MG63 (cell line): ENCODE results near the gene VPS41. TPM values are rescaled to one million over a fixed set of nuclear protein-coding genes. Genes with fewer than 3 reads are reported as not detected.
"Not testable (repeated sequence)": the region's sequence is repeated elsewhere in the genome, so short reads cannot be mapped to it uniquely, and the experiment has no call there.

Experiments
- DNase-seq: peaks from one replicate; pipeline ENCODE4 v3.0.0-alpha.2; 2020
- H3K27me3 ChIP-seq: fragments of 250-450 bp; sonication (Bioruptor Pico); 2 replicates; pipeline ENCODE4 v1.5.1; 2020; ENCODE audit warnings: mild to moderate bottlenecking, moderate library complexity
- H3K36me3 ChIP-seq: fragments of 250-450 bp; sonication (Bioruptor Pico); 2 replicates; pipeline ENCODE4 v1.5.1; 2020; ENCODE audit warnings: mild to moderate bottlenecking, moderate library complexity
- H3K4me3 ChIP-seq: fragments of 250-450 bp; sonication (Bioruptor Pico); 2 replicates; pipeline ENCODE4 v1.5.1; 2020; ENCODE audit warnings: mild to moderate bottlenecking, moderate library complexity
- H3K9me3 ChIP-seq: fragments of 250-450 bp; sonication (Bioruptor Pico); 2 replicates; pipeline ENCODE4 v1.5.1; 2020; ENCODE audit warnings: mild to moderate bottlenecking, moderate library complexity
- total RNA-seq: library from RNA; depleted of rRNA; stranded (reverse); fragments of >200 nt; shearing (Covaris generic); gene quantifications from 2 replicates; pipeline ENCODE4 v1.2.3, GENCODE V29; 2014; ENCODE audit warnings: low replicate concordance

The VPS41 gene
- total RNA-seq, 1 experiment from 2014 or later, result 4.8 TPM

- no peaks in the 10 kb centered on the region for H3K9me3 ChIP-seq
- DNase-seq, result no peak
These were observed 28.5 kb downstream of the VPS41 start for GRCh38 chr7:38880454-38880853.

GRCh38 chr7:38880035-38880434 is 29.0 kb downstream of the VPS41 start:
- Histone ChIP-seq H3K4me3 (no peak overlapping the region), H3K9me3 (no peaks in the 10 kb centered on the region), H3K27me3 (no peaks in the 10 kb centered on the region), H3K36me3 (no peaks in the 10 kb centered on the region)
- no peak for DNase-seq

More at GRCh38 chr7:38880454-38880853, 28.5 kb downstream of the VPS41 start:
- Histone ChIP-seq H3K27me3 (no peaks in the 10 kb centered on the region), H3K4me3 (no peak overlapping the region), H3K36me3 (no peaks in the 10 kb centered on the region)

- Histone ChIP-seq H3K27me3 (no peaks in the 10 kb centered on the region), H3K4me3 (no peak overlapping the region), H3K9me3 (no peaks in the 10 kb centered on the region), H3K36me3 (no peaks in the 10 kb centered on the region)
- no peak for DNase-seq
These were observed 30.1 kb downstream of the VPS41 start for GRCh38 chr7:38878694-38879457.

- H3K9me3 ChIP-seq, result no peaks in the 10 kb centered on the region
- no peak for DNase-seq
- no peak overlapping the region for H3K4me3 ChIP-seq
- no peaks in the 10 kb centered on the region for H3K36me3 ChIP-seq
- no peaks in the 10 kb centered on the region for H3K27me3 ChIP-seq
These were observed 35.6 kb downstream of the VPS41 start for GRCh38 chr7:38873433-38873832.

GRCh38 chr7:38872202-38872601 is 36.8 kb downstream of the VPS41 start:
- H3K36me3 ChIP-seq, result no peaks in the 10 kb centered on the region
- H3K9me3 ChIP-seq, result no peaks in the 10 kb centered on the region
- no peaks in the 10 kb centered on the region for H3K27me3 ChIP-seq
- H3K4me3 ChIP-seq, result no peak overlapping the region
- no peak for DNase-seq

- Histone ChIP-seq H3K27me3 (no peaks in the 10 kb centered on the region), H3K36me3 (no peaks in the 10 kb centered on the region), H3K9me3 (no peaks in the 10 kb centered on the region), H3K4me3 (no peak overlapping the region)
- no peak for DNase-seq
These were observed 38.8 kb downstream of the VPS41 start for GRCh38 chr7:38870147-38870546.

GRCh38 chr7:38863601-38864291 is 45.2 kb downstream of the VPS41 start:
- no peak for DNase-seq
- Histone ChIP-seq H3K4me3 (no peak overlapping the region), H3K27me3 (no peaks in the 10 kb centered on the region), H3K9me3 (no peaks in the 10 kb centered on the region), H3K36me3 (no peaks in the 10 kb centered on the region; the same call in 1 of the 2 replicates)

GRCh38 chr7:38862666-38863065 is 46.3 kb downstream of the VPS41 start:
- no peaks in the 10 kb centered on the region for H3K27me3 ChIP-seq
- no peak for DNase-seq
- H3K4me3 ChIP-seq, result no peak overlapping the region
- H3K9me3 ChIP-seq, result no peaks in the 10 kb centered on the region
- H3K36me3 ChIP-seq, result no peaks in the 10 kb centered on the region; the same call in 1 of the 2 replicates

GRCh38 chr7:38858259-38858884 is 50.6 kb downstream of the VPS41 start:
- DNase-seq, result peak; percentile 29
- H3K4me3 ChIP-seq, result no peak overlapping the region
- H3K36me3 ChIP-seq, result no peaks in the 10 kb centered on the region; the same call in 1 of the 2 replicates
- H3K27me3 ChIP-seq, result no peaks in the 10 kb centered on the region
- H3K9me3 ChIP-seq, result no peaks in the 10 kb centered on the region

GRCh38 chr7:38855867-38856266 is 53.1 kb downstream of the VPS41 start:
- H3K4me3 ChIP-seq, result no peak overlapping the region
- no peaks in the 10 kb centered on the region for H3K9me3 ChIP-seq
- DNase-seq, result peak; percentile 3
- no peaks in the 10 kb centered on the region for H3K36me3 ChIP-seq
- H3K27me3 ChIP-seq, result no peaks in the 10 kb centered on the region

GRCh38 chr7:38855386-38855785 is 53.6 kb downstream of the VPS41 start:
- H3K27me3 ChIP-seq, result no peaks in the 10 kb centered on the region
- H3K9me3 ChIP-seq, result no peaks in the 10 kb centered on the region
- no peaks in the 10 kb centered on the region for H3K36me3 ChIP-seq

GRCh38 chr7:38854947-38855346 is 54.0 kb downstream of the VPS41 start:
- H3K9me3 ChIP-seq, DNase-seq, H3K36me3 ChIP-seq, H3K27me3 ChIP-seq, H3K4me3 ChIP-seq: not testable (repeated sequence)

More at GRCh38 chr7:38855386-38855785, 53.6 kb downstream of the VPS41 start:
- no peak for DNase-seq
- no peak overlapping the region for H3K4me3 ChIP-seq

GRCh38 chr7:38851321-38851720 is 57.7 kb downstream of the VPS41 start:
- H3K4me3 ChIP-seq, result no peak overlapping the region
- H3K27me3 ChIP-seq, result no peaks in the 10 kb centered on the region
- H3K9me3 ChIP-seq, result no peaks in the 10 kb centered on the region
- DNase-seq, result no peak
- no peaks in the 10 kb centered on the region for H3K36me3 ChIP-seq

- no peaks in the 10 kb centered on the region for H3K27me3 ChIP-seq
- no peaks in the 10 kb centered on the region for H3K9me3 ChIP-seq
- H3K4me3 ChIP-seq, result no peak overlapping the region
- no peak for DNase-seq
- H3K36me3 ChIP-seq, result no peaks in the 10 kb centered on the region
These were observed 62.7 kb downstream of the VPS41 start for GRCh38 chr7:38846280-38846679.

- Histone ChIP-seq H3K9me3 (no peaks in the 10 kb centered on the region), H3K4me3 (no peak overlapping the region), H3K27me3 (no peaks in the 10 kb centered on the region), H3K36me3 (no peaks in the 10 kb centered on the region)
- no peak for DNase-seq
These were observed 63.9 kb downstream of the VPS41 start for GRCh38 chr7:38844952-38845563.

- no peaks in the 10 kb centered on the region for H3K9me3 ChIP-seq
- no peak for DNase-seq
- no peaks in the 10 kb centered on the region for H3K36me3 ChIP-seq
- H3K27me3 ChIP-seq, result no peaks in the 10 kb centered on the region
- H3K4me3 ChIP-seq, result no peak overlapping the region
These were observed 66.2 kb downstream of the VPS41 start for GRCh38 chr7:38842746-38843145.
